ENCODE measurements around the gene CDH12. TPM values are rescaled to one million over a fixed set of nuclear protein-coding genes. Genes with fewer than 3 reads are reported as not detected.

The CDH12 gene
- total RNA-seq, 4 donors from 2014 or later: 0.19 to 0.91 (median 0.47) TPM

DNA sequence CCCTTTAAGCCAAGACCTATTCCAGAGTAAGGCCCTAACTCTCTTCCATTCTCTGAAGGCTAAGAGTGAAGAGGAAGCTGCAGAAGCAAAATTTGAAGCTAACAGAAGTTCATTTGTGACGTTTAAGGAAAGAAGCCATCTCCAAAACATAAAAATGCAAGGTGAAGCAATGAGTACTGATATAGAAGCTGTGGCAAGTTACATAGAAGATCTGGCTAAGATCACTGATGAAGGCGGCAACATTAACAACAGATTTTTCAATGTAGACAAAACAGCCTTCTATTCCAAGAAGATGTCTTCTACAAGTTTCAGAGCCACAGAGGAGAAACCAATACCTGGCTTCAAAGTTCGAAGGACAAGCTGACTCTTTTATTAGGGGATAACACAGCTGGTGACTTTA, 1143.4 kb downstream of the CDH12 start:
- no peak for DNase-seq (ENCODE audit: low spot score in 2 of 2)
- WGBS, 2 donors: 85 to 86% methylated on average over 3 of the region's 3 CpGs
- no peak overlapping the region for H3K4me3 ChIP-seq (ENCODE audit: low read depth, poor library complexity, severe bottlenecking)
- intact Hi-C loops (cut with DNase I; ENCODE audit: low total_unique reads): no loop called here
- TF ChIP-seq CTCF (IDR thresholded peaks at IDR 0.05) (no peak), POLR2A (IDR thresholded peaks at IDR 0.05) (no peak)

DNA sequence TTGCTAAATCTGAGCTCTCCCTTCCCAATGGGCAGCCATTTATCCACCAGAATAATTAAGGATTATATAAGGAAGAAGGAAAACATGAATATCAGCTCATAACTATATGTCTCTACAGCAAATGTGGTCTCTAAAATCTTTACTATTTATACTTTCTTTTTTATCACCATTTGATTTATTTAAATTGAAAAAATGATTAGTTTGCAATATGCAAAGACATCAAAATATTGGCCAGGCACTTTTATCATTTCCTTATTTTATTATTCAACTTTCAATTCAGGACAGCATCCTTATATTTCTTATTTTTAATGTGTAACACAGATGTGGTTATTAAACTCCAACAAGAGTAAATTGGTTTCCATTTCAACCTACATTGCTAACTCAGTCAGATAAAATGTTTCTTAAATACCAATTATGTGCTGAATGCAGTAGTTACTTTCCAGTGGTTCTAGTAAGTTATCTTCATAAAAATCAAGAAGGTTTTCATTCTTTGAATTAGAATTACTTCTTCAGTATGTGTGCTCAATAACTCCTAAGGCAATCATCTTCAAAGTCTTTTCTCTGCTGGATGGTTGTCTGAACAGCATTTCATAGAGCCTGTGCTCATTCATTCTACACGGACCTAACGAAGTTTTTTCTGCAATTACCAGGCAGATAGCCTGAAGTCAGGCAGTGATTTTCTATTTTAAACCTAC, 1148.0 kb downstream of the CDH12 start:
- no peak overlapping the region for H3K4me3 ChIP-seq (ENCODE audit: low read depth, poor library complexity, severe bottlenecking)
- 45 to 57% methylated on average over 2 of the region's 2 CpGs for WGBS, 2 donors
- intact Hi-C loops (cut with DNase I; ENCODE audit: low total_unique reads): no loop called here
- DNase-seq (ENCODE audit: low spot score in 2 of 2): no peak
- TF ChIP-seq POLR2A (IDR thresholded peaks at IDR 0.05): no peak
- no peak for TF ChIP-seq CTCF (IDR thresholded peaks at IDR 0.05)

GRCh38 chr5:21701317-21701716, 1151.8 kb downstream of the CDH12 start:
- WGBS, 2 donors: 47 to 50% methylated on average over 3 of the region's 3 CpGs
- intact Hi-C loops (cut with DNase I; ENCODE audit: low total_unique reads): no loop called here
- TF ChIP-seq CTCF (IDR thresholded peaks at IDR 0.05): no peak
- no peak overlapping the region for H3K4me3 ChIP-seq (ENCODE audit: low read depth, poor library complexity, severe bottlenecking)
- no peak for DNase-seq (ENCODE audit: low spot score in 2 of 2)

Data from lower leg skin (tissue), 4 donors.